ENCODE measurements around the gene CD8B. TPM values are rescaled to one million over a fixed set of nuclear protein-coding genes. Genes with fewer than 3 reads are reported as not detected.

CD8B gene
- total and polyA plus RNA-seq, 2 donors (not counting 3 experiments of a cell fraction or from before 2014, with no cell fraction given), result not detected

- FAIRE-seq, result no peak
- TF ChIP-seq EZH2 (IDR thresholded peaks at IDR 0.05; ENCODE audit: borderline replicate concordance, low read depth, low read length, severe bottlenecking), result no peak
- no peak for TF ChIP-seq POLR2A (IDR thresholded peaks at IDR 0.05; ENCODE audit: low read depth, low read length)
- no peaks in the 10 kb centered on the region for H3K4me1 ChIP-seq (ENCODE audit: control insufficient read depth, extremely low read depth, insufficient read depth, low read length)
- ChIA-PET POLR2A (no interaction called here), CTCF (interaction anchor here (0.6 kb wide), 1 partner anchor 10 kb away, joined by 4 read pairs; no protein-coding TSS in a partner anchor)
- no peak overlapping the region for H3K4me3 ChIP-seq (replicated peaks in 1 of 3; ENCODE audit: insufficient read depth in 1 of 3, low read depth in 1 of 3, low read length in 3 of 3)
- no peak overlapping the region for H3K4me2 ChIP-seq (ENCODE audit: insufficient read depth, low read length)
- BruUV-seq (replicated peaks), result no TSS peak
- H3K79me2 ChIP-seq (ENCODE audit: control insufficient read depth, insufficient read depth, low read length), result no peaks in the 10 kb centered on the region
- intact Hi-C loops (cut with micrococcal nuclease), result no loop called here
- H3K9me1 ChIP-seq (replicated peaks; ENCODE audit: control insufficient read depth, extremely low read depth, insufficient read depth, low read length), result no peaks in the 10 kb centered on the region
- H3K36me3 ChIP-seq (ENCODE audit: control insufficient read depth in 2 of 2, extremely low read depth in 1 of 2, insufficient read depth in 2 of 2, low read length in 2 of 2), result no peaks in the 10 kb centered on the region
- H3K27ac ChIP-seq (ENCODE audit: insufficient read depth, low read depth, low read length), result no peak overlapping the region
- dilution Hi-C loops (cut with MboI; ENCODE audit: extremely low pct_ligation_motif_present, low sequenced_read_pairs), result no loop called here
- peaks cover 29 to 39% of the 10 kb centered on the region in 2 experiments for H3K27me3 ChIP-seq (ENCODE audit: control insufficient read depth in 2 of 2, insufficient read depth in 2 of 2, low read length in 2 of 2)
- H3K9me3 ChIP-seq (replicated peaks; ENCODE audit: control insufficient read depth, insufficient read depth, low read length), result no peaks in the 10 kb centered on the region
- H4K20me1 ChIP-seq (replicated peaks; ENCODE audit: control insufficient read depth, extremely low read depth, insufficient read depth, low read length), result no peaks in the 10 kb centered on the region
- DNase-seq (ENCODE audit: low read depth, low spot score), result no peak
- no peak overlapping the region for H3K9ac ChIP-seq (replicated peaks; ENCODE audit: extremely low read depth, insufficient read depth, low read length)
- no peak overlapping the region for H2AFZ ChIP-seq (ENCODE audit: low read depth, low read length)
Observed at GRCh38 chr2:86785456-86785855, 76.2 kb downstream of the CD8B start.

GRCh38 chr2:86783615-86784339 is 77.9 kb downstream of the CD8B start:
- Histone ChIP-seq H3K27me3 (ENCODE audit: control insufficient read depth in 2 of 2, insufficient read depth in 2 of 2, low read length in 2 of 2) (peaks cover 16 to 23% of the 10 kb centered on the region in 2 experiments), H3K79me2 (ENCODE audit: control insufficient read depth, insufficient read depth, low read length) (no peaks in the 10 kb centered on the region), H3K9me1 (replicated peaks; ENCODE audit: control insufficient read depth, extremely low read depth, insufficient read depth, low read length) (no peaks in the 10 kb centered on the region), H3K27ac (ENCODE audit: insufficient read depth, low read depth, low read length) (no peak overlapping the region), H3K36me3 (ENCODE audit: control insufficient read depth in 2 of 2, extremely low read depth in 1 of 2, insufficient read depth in 2 of 2, low read length in 2 of 2) (no peaks in the 10 kb centered on the region), H3K4me1 (ENCODE audit: control insufficient read depth, extremely low read depth, insufficient read depth, low read length) (no peaks in the 10 kb centered on the region), H3K9me3 (replicated peaks; ENCODE audit: control insufficient read depth, insufficient read depth, low read length) (no peaks in the 10 kb centered on the region), H3K9ac (replicated peaks; ENCODE audit: extremely low read depth, insufficient read depth, low read length) (no peak overlapping the region), H2AFZ (ENCODE audit: low read depth, low read length) (no peak overlapping the region), H3K4me2 (ENCODE audit: insufficient read depth, low read length) (no peak overlapping the region), H4K20me1 (replicated peaks; ENCODE audit: control insufficient read depth, extremely low read depth, insufficient read depth, low read length) (no peaks in the 10 kb centered on the region), H3K4me3 (replicated peaks in 1 of 3; ENCODE audit: insufficient read depth in 1 of 3, low read depth in 1 of 3, low read length in 3 of 3) (no peak overlapping the region)
- BruUV-seq (replicated peaks), result no TSS peak
- DNase-seq (ENCODE audit: low read depth, low spot score), result no peak
- intact Hi-C loops (cut with micrococcal nuclease), result no loop called here
- dilution Hi-C loops (cut with MboI; ENCODE audit: extremely low pct_ligation_motif_present, low sequenced_read_pairs), result no loop called here
- FAIRE-seq, result no peak
- POLR2A ChIA-PET, result no interaction called here
- CTCF ChIA-PET, result interaction anchor here (1.2 kb wide), 1 partner anchor 19 kb away, joined by 3 read pairs; no protein-coding TSS in a partner anchor
- TF ChIP-seq GATA2 (IDR thresholded peaks at IDR 0.05; ENCODE audit: insufficient read depth, insufficient read length, low read depth, low read length) (no peak), MYC (IDR thresholded peaks at IDR 0.05; ENCODE audit: low read depth, low read length) (no peak), EZH2 (IDR thresholded peaks at IDR 0.05; ENCODE audit: borderline replicate concordance, low read depth, low read length, severe bottlenecking) (no peak)
